Activated T-cell treated with anti-CD3 and anti-CD28 coated beads, Interleukin-2, amount 50 U/mL, for 1 hour (primary cell): Measurements from ENCODE around the gene KLHL2.
"Not testable (repeated sequence)": the region's sequence is repeated elsewhere in the genome, so short reads cannot be mapped to it uniquely, and the experiment has no call there.

ENCODE experiments used
- DNase-seq: peaks from one replicate; pipeline ENCODE4 v3.0.0-alpha.2; 2020

The KLHL2 gene, protein sequence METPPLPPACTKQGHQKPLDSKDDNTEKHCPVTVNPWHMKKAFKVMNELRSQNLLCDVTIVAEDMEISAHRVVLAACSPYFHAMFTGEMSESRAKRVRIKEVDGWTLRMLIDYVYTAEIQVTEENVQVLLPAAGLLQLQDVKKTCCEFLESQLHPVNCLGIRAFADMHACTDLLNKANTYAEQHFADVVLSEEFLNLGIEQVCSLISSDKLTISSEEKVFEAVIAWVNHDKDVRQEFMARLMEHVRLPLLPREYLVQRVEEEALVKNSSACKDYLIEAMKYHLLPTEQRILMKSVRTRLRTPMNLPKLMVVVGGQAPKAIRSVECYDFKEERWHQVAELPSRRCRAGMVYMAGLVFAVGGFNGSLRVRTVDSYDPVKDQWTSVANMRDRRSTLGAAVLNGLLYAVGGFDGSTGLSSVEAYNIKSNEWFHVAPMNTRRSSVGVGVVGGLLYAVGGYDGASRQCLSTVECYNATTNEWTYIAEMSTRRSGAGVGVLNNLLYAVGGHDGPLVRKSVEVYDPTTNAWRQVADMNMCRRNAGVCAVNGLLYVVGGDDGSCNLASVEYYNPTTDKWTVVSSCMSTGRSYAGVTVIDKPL

DNA sequence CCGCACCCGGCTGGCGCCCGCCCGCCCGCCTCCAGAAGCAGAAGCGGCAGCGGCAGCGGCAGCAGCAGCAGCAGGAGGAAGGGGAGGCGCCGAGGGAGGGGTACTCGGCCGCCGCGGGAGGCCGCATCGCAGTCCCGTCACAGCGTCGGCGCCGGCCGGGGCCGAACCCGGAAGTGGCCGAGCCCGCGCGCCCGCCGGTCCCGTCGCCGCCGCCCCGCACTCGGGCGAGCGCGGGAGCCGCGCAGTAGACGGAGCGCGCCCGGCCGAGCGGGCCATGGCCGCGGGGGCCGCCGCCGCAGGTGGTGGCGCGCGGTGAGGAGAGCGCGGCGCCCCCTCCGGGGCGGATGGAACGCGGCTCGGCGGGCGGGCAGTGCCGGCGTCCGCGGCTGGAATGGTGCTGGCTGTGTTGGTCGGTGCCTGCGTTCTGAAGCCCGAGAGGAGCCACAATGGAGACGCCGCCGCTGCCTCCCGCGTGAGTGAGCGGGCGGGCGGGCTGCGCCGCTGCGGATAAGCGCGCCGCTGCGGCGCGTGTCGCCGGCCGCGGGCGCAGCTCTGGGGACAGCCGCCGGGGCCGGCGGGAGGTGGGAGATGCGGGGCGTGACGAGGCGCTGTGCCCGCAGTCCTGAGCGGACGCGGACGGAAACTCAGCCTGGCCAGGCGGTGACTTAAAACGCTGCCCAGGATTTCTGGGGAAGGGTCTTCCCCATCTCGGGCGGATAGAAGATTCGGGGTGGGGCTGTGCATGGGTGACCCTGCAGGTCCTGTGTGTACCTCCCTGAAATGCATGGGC lies at the start of gene KLHL2:
TSS of gene KLHL2 (plus strand) at position 131 of the 790 bp plus-strand sequence. CDS start at position 447, 316 bp downstream.
- peak; percentile 71 for DNase-seq

DNA sequence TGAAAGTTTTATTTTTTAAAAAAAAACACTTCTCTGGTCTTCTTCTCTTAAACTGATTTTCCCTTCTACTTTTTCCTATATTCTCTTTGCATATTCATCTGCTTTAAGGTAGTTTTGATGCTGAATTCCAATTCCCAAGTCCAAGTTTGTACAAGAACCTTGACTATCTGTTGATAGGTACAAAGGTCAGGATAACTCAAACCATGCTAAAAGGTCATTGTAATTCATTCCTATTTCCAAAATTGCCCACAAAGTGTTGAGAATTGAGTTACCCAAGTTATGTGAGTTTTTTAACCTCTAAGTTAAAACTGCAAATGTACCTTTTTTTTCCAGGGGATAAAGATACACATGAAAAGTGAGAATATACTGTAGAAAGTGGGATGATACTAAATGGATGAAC lies 48.6 kb upstream of the KLHL2 start:
- no peak for DNase-seq

DNA sequence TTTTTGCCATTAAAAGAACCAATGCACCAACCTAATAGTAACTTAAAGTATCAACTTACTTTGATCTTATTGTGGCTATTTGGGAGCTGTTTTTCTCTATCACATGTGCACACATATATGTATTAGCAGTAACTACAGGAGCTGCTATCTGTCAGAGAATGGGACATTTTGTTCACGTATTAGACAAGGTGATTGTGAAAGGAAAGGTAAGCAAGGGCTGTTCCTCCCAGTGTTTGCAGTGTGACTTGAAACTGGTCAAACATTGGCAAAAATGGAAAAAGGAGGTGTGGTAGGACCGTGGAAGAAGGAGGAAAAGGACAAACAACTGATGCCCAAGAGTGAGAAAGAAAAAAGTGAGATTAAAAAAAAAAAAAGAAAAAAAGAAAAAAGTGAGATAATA lies 43.1 kb upstream of the KLHL2 start:
- DNase-seq = no peak

DNA sequence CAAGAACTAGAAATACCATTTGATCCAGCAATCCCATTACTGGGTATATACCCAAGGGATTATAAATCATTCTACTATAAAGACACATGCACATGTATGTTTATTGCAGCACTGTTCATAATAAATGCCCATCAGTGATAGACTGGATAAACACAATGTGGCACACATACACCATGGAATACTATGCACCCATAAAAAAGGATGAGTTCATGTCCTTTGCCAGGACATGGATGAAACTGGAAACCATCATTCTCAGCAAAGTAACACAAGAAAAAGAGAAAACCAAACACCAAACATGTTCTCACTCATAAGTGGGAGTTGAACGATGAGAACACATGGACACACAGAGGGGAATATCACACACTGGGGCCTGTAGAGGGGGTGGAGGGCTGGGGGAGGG lies 40.5 kb upstream of the KLHL2 start:
- DNase-seq = not testable (repeated sequence)

DNA sequence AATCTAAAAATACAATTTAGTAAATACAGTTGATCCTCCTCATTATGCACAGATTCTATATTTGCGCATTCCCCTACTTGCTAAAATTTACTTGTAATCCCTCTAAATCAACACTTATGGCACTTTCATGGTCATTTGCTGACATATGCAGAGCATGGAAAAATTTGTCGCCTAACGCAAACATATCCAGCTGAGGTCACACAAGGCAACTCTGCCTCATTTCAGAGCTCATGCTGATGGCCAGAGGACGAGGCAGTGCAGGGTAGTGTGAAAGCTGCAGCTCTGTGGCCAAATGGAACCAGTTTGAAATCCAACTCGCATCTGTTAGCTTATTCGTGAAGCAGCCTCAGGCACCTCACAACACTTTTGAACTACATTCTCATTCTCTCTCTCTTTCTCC lies 39.7 kb upstream of the KLHL2 start:
- DNase-seq = no peak

DNA sequence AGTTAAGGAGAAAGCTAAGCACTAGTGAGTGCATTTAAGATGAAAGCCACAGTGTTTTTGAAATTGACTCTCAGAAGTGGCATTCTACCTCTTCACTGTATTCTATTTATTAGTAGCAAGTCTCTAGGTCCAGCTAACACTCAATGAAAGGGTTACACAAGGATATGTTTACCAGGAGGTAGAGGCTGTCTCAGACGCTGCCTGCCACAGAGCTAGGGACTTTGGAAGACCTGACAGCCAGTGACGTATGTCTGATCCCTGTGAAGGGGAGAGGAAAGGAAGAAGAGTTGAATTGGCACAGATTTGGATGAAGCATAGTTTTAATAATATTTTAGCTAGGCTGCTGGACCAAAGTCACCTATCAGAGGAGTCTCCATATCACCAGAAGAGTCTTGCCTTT lies 36.5 kb upstream of the KLHL2 start:
- DNase-seq = no peak

DNA sequence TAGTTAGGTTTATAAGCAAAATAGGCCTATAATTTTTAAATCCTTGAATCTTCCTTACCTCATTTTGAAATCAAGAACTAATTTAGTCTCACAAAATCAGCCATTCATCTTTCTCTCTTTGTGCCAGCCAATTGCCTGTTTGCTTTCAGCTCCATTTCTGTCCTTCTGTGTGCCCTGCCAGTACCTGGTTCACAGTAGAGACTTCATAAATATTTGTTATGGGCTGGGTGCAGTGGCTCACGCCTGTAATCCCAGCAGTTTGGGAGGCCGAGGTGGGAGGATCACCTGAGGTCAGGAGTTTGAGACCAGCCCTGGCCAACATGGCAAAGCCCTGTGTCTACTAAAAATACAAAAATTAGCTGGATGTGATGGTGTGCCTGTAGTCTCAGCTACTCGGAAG lies 31.9 kb upstream of the KLHL2 start:
- not testable (repeated sequence) for DNase-seq

DNA sequence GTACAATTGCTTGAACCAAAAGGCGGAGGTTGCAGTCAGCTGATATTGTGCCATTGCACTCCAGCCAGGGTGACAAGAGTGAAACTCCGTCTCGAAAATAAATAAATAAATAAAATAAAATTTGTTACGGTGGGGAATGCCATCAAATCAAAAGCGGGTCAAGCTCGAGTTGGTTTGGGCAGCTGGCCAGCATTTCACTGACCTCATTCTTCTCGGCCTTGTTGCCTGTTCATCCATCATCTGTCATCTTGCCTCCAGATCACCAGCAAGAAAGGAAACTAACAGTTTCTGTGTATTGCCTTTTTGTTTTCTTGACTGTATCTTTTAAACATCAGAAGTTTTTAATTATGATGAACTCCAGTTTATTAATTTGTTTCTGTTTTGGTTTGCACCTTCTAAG lies 31.5 kb upstream of the KLHL2 start:
- DNase-seq = no peak

DNA sequence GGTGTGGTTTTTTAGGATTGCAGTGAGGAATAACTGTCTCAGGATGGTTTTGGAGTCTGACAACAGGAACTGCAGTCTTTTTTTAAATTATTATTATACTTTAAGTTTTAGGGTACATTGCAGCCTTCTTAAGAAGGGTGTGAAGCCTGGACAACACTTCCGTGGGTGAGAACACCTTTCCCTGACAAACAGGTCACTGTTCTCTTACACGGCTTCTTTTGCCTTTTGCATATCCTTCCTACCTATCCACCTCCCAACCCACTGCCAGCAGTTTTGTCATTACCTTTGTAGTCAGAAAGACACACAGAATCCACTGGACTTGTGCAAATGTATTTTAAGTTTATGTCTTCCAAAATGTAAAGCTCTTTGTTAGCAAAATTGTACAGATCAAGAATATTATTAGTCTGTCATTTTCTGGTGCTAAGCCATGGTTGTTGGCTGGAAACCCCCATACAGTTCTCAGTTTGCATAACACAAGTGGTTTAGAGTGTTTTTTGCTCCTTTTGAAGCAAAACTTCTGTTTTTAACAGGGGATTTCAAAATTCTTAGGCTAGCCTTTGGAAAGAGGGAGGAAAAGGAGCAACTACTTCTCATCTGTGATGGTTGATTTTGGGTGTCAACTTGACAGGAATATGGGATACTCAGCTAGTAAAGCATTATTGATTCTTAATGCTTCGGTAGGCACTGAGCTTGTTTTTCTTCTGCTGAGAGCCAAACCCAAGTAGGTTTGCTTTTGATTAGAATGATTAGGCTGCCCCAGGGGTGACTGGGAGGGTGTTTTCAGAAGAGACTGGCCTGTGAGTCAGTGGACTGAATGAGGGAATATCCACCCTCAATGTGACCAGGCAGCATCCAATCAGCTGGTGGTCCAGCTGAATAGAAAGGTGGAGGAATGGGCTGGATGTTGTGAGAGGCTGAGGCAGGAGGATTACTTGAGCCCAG lies 29.4 kb upstream of the KLHL2 start:
- no peak for DNase-seq

DNA sequence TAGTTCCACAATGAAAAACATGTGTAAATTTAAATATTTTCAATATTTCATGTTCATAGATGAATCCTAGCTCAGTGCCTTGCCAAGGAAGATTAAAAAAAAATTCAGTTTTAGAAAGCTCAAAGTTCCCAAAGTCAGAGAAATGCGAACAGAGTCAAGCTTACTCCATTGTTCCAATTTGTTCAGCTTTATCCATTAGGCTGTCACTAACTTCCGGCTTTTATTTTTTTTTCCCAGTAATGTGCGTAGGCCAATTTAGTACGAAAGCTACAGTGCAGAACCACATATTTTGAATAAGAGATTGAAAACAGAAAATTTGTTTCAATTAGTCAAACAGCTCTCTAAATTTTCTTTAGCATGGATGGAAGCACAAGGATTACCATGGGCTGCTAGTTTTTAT lies 23.1 kb upstream of the KLHL2 start:
- no peak for DNase-seq

DNA sequence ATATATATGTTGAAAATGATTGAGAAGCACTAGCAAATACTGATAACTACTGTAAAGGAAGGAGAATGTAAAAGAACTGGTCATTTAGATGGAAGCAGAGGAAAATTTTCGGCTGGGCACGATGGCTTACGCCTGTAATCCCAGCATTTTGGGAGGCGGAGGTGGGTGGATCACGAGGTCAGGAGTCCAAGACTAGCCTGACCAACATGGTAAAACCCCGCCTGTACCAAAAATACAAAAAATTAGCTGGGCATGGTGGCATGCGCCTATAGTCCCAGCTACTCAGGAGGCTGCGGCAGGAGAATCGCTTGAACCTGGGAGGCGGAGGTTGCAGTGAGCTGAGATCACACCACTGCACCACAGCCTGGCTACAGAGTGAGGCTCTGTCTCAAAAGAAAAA lies 22.4 kb upstream of the KLHL2 start:
- DNase-seq = not testable (repeated sequence)

DNA sequence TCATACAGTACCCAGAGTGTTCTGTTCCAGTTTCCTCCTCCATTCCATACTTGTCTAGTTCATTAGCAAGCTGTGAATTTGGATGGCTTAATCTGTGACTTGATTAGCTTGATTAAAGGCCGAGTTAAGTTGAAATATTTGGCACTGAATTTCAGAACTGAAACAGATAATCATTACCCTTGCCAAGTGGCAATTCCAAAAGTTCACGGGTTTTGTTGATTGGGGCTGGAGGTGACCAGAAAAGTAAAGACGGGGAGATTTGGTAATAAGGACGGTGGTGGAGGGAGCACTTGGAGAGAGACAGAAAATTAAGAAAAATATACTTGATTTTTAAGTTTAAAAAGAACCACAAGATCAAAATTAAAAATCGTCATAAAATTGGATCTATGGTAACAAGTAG lies 21.9 kb upstream of the KLHL2 start:
- DNase-seq = no peak

DNA sequence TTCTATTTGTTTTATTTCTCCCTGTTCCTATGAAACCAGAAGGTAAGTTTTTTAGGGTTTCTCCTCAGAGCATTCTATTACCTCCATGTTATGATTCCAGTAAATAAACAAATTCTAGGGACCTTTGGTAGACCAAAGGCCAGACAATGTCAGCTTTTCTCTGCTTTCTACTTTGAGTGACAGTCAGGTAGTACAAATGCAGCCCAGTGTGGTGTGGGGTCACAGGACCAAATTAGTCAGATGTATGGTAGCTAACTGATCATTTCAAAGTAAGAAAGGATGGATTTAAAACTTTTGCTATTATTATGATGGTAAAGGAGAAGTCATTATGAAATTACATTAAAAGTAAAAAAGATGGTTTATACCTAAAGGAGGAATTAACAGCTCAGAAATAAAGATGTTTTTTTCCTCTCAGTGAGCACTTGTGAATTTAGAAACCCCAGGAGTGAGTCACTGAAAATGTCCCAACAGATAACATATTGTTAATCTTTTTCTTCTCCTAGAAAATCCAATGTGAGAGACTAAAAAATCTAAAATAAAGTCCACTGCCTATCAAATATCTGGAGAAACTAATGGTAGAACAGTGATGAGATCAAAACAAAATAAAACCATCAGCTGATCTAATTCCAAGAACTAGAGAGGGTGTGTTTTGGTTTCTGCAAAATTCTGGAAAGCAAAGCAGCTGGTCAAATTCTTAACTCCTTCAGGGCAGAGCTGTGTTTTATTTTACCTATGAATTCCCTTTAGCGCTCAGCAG lies 16.6 kb upstream of the KLHL2 start:
- no peak for DNase-seq

DNA sequence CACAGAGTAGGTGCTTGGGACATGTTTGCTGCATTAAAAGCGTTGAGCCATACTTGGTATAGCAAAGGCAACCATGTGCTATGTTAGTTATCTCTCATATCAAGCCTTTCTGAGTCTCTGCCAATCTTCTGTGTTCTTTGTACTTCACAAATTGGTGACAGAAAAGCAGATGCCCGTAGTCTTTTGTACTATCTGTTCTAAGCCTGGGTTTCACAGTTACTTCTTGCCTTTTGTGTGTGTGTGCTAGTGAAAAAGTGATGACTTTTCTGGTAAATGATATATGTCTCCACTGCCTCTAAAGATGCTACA lies 16.1 kb upstream of the KLHL2 start:
- DNase-seq = no peak

DNA sequence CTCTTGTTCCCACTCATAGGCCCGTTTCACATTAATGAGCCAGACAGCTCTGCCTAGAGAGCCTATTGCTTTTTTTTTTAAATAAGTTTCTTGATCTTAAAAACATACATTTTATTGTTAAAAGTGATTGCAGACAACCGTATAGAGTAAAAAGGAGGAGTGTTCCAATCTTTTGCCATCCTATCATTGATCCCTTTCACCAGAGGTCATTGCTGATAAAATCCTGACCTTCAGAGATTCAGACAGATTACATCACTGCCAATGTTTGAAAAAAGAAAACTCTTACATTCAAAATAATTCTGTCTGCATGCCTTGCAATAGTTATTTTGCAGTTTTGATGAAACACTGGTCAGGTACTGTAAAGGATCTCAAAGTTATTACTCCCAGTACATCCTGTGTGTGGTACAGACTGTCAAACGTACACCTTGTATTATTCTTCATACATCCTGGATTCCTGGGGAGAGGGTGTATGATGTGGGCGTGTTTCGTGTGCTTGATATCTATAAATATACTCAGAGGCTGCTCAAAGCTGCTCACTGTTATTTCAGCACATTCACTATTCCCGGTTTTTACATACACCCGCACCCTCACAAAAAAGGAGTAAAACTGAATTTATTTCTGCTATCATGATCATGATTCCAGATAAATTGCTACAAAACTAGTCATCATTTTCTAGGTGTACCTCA lies 15.4 kb upstream of the KLHL2 start:
- no peak for DNase-seq

DNA sequence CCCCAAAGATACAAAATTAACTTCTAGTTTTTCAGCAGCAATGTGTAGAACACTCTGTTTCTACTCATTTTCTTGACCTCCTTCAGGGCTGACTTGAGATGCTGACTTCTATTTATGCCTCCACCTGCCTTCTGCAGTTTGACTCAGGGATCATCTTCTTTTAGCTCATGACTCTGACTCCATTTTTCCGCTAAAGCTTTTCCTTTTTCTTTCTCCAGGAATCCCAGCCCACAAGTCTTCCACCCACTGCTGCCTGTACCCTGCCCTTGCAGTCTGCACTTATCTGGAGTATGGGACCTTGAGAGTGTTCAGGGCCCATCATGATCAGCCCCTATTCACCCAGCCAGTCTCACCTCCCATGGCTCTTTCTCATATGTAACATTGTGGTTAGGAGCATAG lies 14.9 kb upstream of the KLHL2 start:
- DNase-seq = no peak

DNA sequence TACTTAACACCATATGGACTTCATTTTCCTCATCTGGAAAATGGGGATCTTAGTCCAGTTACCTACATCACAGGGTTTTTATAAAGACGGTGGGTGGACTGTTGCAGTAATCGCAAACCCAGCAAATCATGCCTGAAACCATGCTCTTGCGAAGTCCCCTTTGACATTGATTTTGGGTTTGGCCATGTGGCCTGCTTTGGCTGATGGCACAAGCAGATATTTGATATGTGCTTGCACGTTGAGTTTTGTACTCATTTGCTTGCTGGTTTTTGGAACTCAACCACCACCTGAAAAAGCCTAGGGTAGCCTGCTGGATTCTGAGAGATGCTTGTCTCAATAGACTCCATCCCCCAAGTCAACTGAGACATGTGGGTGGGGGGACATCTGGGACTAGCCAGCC lies 14.4 kb upstream of the KLHL2 start:
- no peak for DNase-seq

DNA sequence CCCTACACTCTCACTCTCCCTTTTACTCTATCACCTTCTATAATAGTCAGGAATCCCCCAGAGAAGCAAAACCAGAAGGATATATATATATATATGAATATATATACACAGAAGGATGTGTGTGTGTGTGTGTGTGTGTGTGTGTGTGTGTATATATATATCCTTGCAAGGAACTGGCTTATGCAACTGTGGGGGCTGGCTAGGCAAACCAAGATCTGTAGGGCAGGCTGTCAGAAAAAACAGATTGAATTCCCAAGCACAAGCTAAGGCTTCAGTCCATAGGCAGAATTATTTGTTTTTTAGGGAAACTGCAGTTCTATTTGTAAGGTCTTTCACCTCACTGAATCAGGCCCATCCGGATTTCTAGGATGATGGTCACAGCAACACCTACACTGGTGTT lies 13.0 kb upstream of the KLHL2 start:
- no peak for DNase-seq

DNA sequence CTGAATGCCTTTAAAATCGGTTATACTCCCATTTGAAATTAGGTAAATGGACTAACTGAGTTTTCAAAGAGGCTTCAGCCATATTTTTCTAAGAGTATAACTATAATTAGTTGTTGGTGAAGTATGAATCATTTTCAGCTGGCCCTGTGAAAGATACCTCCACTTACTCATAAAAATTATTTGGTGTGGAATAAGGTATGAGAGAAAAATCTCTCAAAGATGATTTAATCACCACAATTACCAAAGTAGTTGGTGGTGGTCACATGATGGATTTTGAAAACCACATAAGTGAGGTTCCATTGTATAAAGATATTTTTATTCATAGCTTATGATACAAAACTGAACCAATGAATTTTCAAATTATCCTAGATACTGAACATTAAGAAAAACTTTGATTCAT lies 9.0 kb upstream of the KLHL2 start:
- no peak for DNase-seq

DNA sequence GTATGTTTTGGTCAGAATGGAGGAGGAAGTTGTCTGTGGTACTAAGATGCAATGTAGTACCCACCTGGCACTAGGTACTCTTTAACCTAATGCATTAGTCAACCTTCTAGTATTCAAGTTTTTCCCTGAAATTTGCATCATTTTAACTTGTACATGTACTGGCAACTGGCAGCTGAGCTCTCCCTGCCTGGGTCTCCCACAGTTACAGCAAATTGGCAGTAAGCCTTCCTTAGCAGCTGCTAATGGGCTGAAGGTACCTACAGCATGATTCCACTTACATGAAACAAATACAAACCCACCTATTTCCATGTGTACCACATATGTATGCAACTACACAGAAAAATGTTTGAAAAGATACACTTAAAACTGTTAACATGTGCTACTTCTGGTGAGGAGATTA lies 8.1 kb upstream of the KLHL2 start:
- DNase-seq = no peak

DNA sequence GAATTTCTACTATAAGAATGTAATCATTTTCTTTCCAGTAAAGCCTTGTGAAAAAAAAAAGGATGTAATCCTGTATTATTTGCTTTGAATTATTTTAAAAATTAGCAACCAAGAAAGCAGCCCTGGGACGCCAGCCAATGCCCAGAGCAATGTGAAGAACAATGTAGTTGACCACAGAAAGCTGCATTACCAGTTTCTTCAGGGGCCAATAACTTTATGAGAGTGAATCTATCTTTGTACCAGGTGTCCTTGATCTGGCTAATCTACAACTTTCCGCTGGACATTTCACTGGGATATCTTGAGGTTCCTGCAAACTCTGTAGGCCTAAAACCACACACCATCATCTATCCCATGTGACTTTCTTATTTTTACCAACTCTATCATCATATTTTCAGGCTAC lies 7.6 kb upstream of the KLHL2 start:
- no peak for DNase-seq

DNA sequence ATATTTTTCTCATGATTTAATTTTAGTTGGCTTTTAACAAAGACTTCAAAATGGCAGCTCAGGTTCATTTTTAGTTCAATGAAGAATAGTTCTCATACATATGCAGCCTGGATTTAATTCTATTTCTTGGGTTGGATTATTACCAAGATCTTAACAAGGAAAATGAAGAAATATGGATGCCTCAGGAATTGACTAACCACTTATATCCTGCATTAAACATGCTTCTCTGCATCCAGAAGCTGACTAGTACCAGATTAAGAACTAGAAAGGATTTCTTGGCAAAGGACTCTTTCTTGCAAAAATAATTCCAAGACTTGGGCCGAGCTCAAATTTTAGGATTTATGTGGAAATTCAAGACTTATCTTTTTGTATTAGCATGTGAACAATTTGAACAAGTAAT lies 5.6 kb upstream of the KLHL2 start:
- no peak for DNase-seq
